Measurements from ENCODE around the gene IGF2BP3.
"Not testable (repeated sequence)": the region's sequence is repeated elsewhere in the genome, so short reads cannot be mapped to it uniquely, and the experiment has no call there.

DNA sequence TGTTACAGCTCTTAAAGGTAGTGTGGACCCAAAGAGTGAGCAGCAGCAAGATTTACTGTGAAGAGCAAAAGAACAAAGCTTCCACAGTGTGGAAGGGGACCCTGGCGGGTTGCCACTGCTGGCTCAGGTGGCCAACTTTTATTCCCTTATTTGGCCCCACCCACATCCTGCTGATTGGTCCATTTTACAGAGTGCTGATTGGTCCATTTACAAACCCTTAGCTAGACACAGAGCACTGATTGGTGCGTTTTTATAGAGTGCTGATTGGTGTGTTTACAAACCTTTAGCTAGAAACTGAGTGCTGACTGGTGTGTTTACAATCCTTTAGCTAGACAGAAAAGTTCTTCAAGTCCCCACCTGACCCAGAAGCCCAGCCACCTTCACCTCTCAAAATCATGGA, 63.7 kb downstream of the IGF2BP3 start:
- TF ChIP-seq, protein P1, sequence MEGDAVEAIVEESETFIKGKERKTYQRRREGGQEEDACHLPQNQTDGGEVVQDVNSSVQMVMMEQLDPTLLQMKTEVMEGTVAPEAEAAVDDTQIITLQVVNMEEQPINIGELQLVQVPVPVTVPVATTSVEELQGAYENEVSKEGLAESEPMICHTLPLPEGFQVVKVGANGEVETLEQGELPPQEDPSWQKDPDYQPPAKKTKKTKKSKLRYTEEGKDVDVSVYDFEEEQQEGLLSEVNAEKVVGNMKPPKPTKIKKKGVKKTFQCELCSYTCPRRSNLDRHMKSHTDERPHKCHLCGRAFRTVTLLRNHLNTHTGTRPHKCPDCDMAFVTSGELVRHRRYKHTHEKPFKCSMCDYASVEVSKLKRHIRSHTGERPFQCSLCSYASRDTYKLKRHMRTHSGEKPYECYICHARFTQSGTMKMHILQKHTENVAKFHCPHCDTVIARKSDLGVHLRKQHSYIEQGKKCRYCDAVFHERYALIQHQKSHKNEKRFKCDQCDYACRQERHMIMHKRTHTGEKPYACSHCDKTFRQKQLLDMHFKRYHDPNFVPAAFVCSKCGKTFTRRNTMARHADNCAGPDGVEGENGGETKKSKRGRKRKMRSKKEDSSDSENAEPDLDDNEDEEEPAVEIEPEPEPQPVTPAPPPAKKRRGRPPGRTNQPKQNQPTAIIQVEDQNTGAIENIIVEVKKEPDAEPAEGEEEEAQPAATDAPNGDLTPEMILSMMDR (optimal IDR thresholded peaks at IDR 0.05 in 1 of 3, IDR thresholded peaks at IDR 0.05 in 1 of 3, conservative IDR thresholded peaks at IDR 0.05 in 1 of 3; ENCODE audit: extremely low read depth in 1 of 3, insufficient read depth in 2 of 3, low read length in 3 of 3), result not testable (repeated sequence)
- not testable (repeated sequence) for TF ChIP-seq EZH2 (IDR thresholded peaks at IDR 0.05; ENCODE audit: low read length)

Measured in keratinocyte (primary cell).